Measurements from ENCODE around the gene MS4A13. TPM values are rescaled to one million over a fixed set of nuclear protein-coding genes. Genes with fewer than 3 reads are reported as not detected.

The MS4A13 gene
- total and polyA plus RNA-seq, 3 donors from 2014 or later, result 0.55 to 7.0 TPM; not detected in 1

DNA sequence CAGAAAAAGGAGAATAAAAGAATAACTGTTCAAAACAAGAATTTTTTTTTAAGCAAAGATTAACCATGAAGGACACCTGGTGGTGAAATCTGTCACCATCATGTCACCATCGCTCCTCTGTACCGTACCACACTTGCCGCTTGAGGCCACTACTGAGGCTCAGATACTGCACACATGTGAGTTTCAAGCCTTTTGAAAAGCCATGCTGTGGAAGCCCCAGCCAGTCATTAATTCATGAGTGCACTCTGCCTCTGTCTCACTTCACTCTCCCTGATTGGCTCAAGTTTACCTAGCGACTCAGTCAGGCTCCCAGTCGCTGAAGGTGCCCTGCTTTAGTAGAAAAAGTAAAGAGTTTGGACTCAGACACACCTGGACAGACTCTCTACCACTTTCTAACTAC lies 29.2 kb upstream of the MS4A13 start:
- H3K36me3 ChIP-seq (ENCODE audit: low read depth, missing control alignments), result no peaks in the 10 kb centered on the region
- DNase-seq, result no peak
- H3K27me3 ChIP-seq, result no peaks in the 10 kb centered on the region
- no peak for TF ChIP-seq CTCF (IDR thresholded peaks at IDR 0.05)
- no peaks in the 10 kb centered on the region for H3K9me3 ChIP-seq
- WGBS, 2 donors, result 82 to 87% methylated on average over 5 of the region's 5 CpGs
- no peaks in the 10 kb centered on the region for H3K4me1 ChIP-seq
- intact Hi-C loops (cut with DNase I; ENCODE audit: low total_unique reads), result no loop called here
- no peak overlapping the region for H3K27ac ChIP-seq
- H3K4me3 ChIP-seq, result no peak overlapping the region

DNA sequence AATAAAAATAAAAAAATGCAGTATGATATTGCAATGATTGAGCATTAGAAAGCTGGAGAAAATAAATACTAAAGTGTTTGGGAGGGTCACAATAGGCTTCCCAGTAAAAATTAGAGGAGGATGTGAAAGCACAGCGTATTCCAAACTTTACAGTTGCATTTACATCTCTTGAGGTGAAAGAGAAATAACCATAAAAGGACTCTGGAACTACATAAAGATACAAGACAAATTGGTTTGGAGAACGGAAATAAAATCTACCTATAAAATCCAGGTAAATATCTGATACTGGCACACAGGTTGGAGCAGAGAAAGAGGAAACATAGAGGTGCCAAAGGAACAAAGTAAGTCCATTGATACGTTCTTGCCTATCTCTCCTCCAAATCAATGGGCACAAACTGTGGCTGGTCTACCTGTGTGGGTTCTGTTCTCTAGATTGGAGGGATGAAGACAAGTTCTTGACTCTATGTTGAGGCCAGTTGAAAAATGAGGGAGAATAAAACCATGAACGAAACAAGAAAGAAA lies 22.6 kb upstream of the MS4A13 start, which contains the start of gene MS4A12:
TSS of gene MS4A12 (plus strand) at position 291 of the 522 bp plus-strand sequence. CDS start 4,541 bp downstream, outside the sequence.
- WGBS, 2 donors, result 70 to 75% methylated on average over 4 of the region's 4 CpGs
- DNase-seq, result no peak

GRCh38 chr11:60493454-60493853 lies 21.7 kb upstream of the MS4A13 start:
- Histone ChIP-seq H3K27me3 (no peaks in the 10 kb centered on the region), H3K4me3 (no peak overlapping the region), H3K9me3 (no peaks in the 10 kb centered on the region), H3K36me3 (ENCODE audit: low read depth, missing control alignments) (no peaks in the 10 kb centered on the region), H3K27ac (no peak overlapping the region), H3K4me1 (no peaks in the 10 kb centered on the region)
- intact Hi-C loops (cut with DNase I; ENCODE audit: low total_unique reads), result no loop called here
- no peak for DNase-seq
- 90 to 91% methylated on average over 2 of the region's 2 CpGs for WGBS, 2 donors
- no peak for TF ChIP-seq CTCF (IDR thresholded peaks at IDR 0.05)

More for the DNA sequence above, 22.6 kb upstream of the MS4A13 start, which contains the start of gene MS4A12:
- no peaks in the 10 kb centered on the region for H3K27me3 ChIP-seq
- no peaks in the 10 kb centered on the region for H3K36me3 ChIP-seq (ENCODE audit: low read depth, missing control alignments)
- H3K4me3 ChIP-seq, result no peak within 1 kb of the TSS
- H3K9me3 ChIP-seq, result no peaks in the 10 kb centered on the region
- TF ChIP-seq POLR2A (IDR thresholded peaks at IDR 0.05) (no peak), CTCF (IDR thresholded peaks at IDR 0.05) (no peak)
- no peak within 1 kb of the TSS for H3K27ac ChIP-seq
- intact Hi-C loops (cut with DNase I; ENCODE audit: low total_unique reads), result no loop called here
- H3K4me1 ChIP-seq, result no peaks in the 10 kb centered on the region

DNA sequence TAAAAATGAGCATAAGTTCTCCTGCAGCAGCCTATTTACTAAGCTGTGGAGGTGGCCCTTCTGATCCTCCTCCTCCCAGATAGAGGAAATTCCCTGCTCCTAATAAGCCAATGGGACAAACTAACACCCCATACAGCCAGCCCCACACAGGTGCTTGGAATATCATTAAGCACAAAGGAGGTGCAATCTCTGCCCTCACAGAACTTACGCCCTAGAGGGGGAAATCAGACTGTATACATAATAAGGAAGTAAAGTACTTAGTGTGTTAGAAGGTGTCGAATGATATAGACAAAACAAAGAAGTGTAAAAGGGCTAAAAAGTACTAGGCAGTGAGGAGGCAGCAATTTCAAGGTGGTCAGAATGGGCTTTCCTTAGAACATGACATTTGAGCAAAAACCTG lies 16.8 kb upstream of the MS4A13 start:
- intact Hi-C loops (cut with DNase I; ENCODE audit: low total_unique reads), result no loop called here
- Histone ChIP-seq H3K4me3 (no peak overlapping the region), H3K9me3 (no peaks in the 10 kb centered on the region), H3K4me1 (no peaks in the 10 kb centered on the region), H3K36me3 (ENCODE audit: low read depth, missing control alignments) (no peaks in the 10 kb centered on the region), H3K27ac (no peak overlapping the region), H3K27me3 (no peaks in the 10 kb centered on the region)
- TF ChIP-seq CTCF (IDR thresholded peaks at IDR 0.05), result no peak
- TF ChIP-seq POLR2A (IDR thresholded peaks at IDR 0.05), result no peak
- WGBS, 2 donors, result 85 to 91% methylated on average over 2 of the region's 2 CpGs
- DNase-seq, result no peak

GRCh38 chr11:60498853-60499252 lies 16.3 kb upstream of the MS4A13 start:
- Histone ChIP-seq H3K27me3 (no peaks in the 10 kb centered on the region), H3K4me1 (no peaks in the 10 kb centered on the region), H3K36me3 (ENCODE audit: low read depth, missing control alignments) (no peaks in the 10 kb centered on the region), H3K27ac (no peak overlapping the region), H3K4me3 (no peak overlapping the region), H3K9me3 (no peaks in the 10 kb centered on the region)
- WGBS, 2 donors, result 59% methylated on average over 4 of the region's 4 CpGs
- TF ChIP-seq POLR2A (IDR thresholded peaks at IDR 0.05) (no peak), CTCF (IDR thresholded peaks at IDR 0.05) (no peak)
- intact Hi-C loops (cut with DNase I; ENCODE audit: low total_unique reads), result no loop called here
- no peak for DNase-seq

All from testis (tissue), 3 donors.